WTC11 (cell line): ENCODE data around the gene KRT4. TPM values are rescaled to one million over a fixed set of nuclear protein-coding genes. Genes with fewer than 3 reads are reported as not detected.
A peak's percentile ranks its signal among the peaks of the same experiment; 100 is the strongest.

Source experiments
- ATAC-seq: fragments of 200-7000 bp; cut with Tn5 transposase; 2 replicates; pipeline ENCODE4 v1.10.0; 2021; ENCODE audit warnings: mild to moderate bottlenecking, moderate library complexity
- CTCF ChIA-PET: fragments of 300-600 bp; sonication (Branson Sonifier 250); formaldehyde crosslinking; loops from one replicate; lab custom pipeline; 2021; ENCODE audit warnings: antibody characterized with exemption; lab: Charles Lee
- POLR2A ChIA-PET: fragments of 350-600 bp; sonication (Branson Sonifier 250); formaldehyde crosslinking; loops from one replicate; lab custom pipeline; 2021; ENCODE audit warnings: antibody characterized with exemption; lab: Charles Lee
- DNase-seq: peaks from one replicate; pipeline ENCODE4 v3.0.0; 2021; ENCODE audit warnings: low spot score
- H3K27ac Mint-ChIP-seq: 2 replicates; pipeline ENCODE4 v1.8.0; 2021; ENCODE audit warnings: mixed read lengths
- H3K27me3 Mint-ChIP-seq: 2 replicates; pipeline ENCODE4 v1.8.0; 2021; ENCODE audit warnings: low read depth, mild to moderate bottlenecking, moderate library complexity, mixed read lengths
- H3K36me3 Mint-ChIP-seq: 2 replicates; pipeline ENCODE4 v1.8.0; 2021; ENCODE audit warnings: mixed read lengths
- H3K4me1 Mint-ChIP-seq: 2 replicates; pipeline ENCODE4 v1.8.0; 2022; ENCODE audit warnings: mixed read lengths
- H3K4me3 Mint-ChIP-seq: 2 replicates; pipeline ENCODE4 v1.8.0; 2021; ENCODE audit warnings: mild to moderate bottlenecking, moderate library complexity, mixed read lengths
- H3K9me3 Mint-ChIP-seq: 2 replicates; pipeline ENCODE4 v1.8.0; 2021; ENCODE audit warnings: mixed read lengths
- CREM ChIP-seq: sonication (generic); formaldehyde crosslinking; IDR thresholded peaks from 2 replicates; pipeline ENCODE4 v1.8.1; 2022; ENCODE audit warnings: mild to moderate bottlenecking, missing genetic modification reagents, moderate library complexity
- EMX1 ChIP-seq: fragments of 250-450 bp; sonication (Bioruptor Pico); IDR thresholded peaks from 2 replicates; pipeline ENCODE4 v1.8.0; 2021; ENCODE audit warnings: mild to moderate bottlenecking
- FOXP1 ChIP-seq: sonication (generic); formaldehyde crosslinking; IDR thresholded peaks from 2 replicates; pipeline ENCODE4 v1.8.0; 2022; ENCODE audit warnings: missing genetic modification reagents, mild to moderate bottlenecking, moderate library complexity, borderline replicate concordance
- FOXP4 ChIP-seq: sonication (generic); formaldehyde crosslinking; IDR thresholded peaks from 2 replicates; pipeline ENCODE4 v1.8.0; 2022; ENCODE audit warnings: mild to moderate bottlenecking, missing genetic modification reagents
- HMGA2 ChIP-seq: fragments of 250-450 bp; sonication (Bioruptor Pico); IDR thresholded peaks from 2 replicates; pipeline ENCODE4 v1.4.0; 2021; ENCODE audit warnings: mild to moderate bottlenecking, moderate library complexity
- KAT7 ChIP-seq: sonication (generic); formaldehyde crosslinking; IDR thresholded peaks from 2 replicates; pipeline ENCODE4 v1.8.1; 2023; ENCODE audit warnings: missing genetic modification reagents, mild to moderate bottlenecking, borderline replicate concordance
- MXD4 ChIP-seq: fragments of 250-450 bp; sonication (Bioruptor Pico); IDR thresholded peaks from 2 replicates; pipeline ENCODE4 v1.8.0; 2021; ENCODE audit warnings: mild to moderate bottlenecking, moderate library complexity, borderline replicate concordance
- NFATC4 ChIP-seq: fragments of 250-450 bp; sonication (Bioruptor Pico); IDR thresholded peaks from 2 replicates; pipeline ENCODE4 v1.9.0; 2021; ENCODE audit warnings: mild to moderate bottlenecking
- SMAD3 ChIP-seq: sonication (generic); formaldehyde crosslinking; IDR thresholded peaks from 2 replicates; pipeline ENCODE4 v1.8.0; 2022; ENCODE audit warnings: missing genetic modification reagents, mild to moderate bottlenecking, borderline replicate concordance
- SOX15 ChIP-seq: fragments of 250-450 bp; sonication (Bioruptor Pico); IDR thresholded peaks from 2 replicates; pipeline ENCODE4 v1.9.0; 2021; ENCODE audit warnings: mild to moderate bottlenecking
- TCF7 ChIP-seq: sonication (generic); formaldehyde crosslinking; IDR thresholded peaks from 2 replicates; pipeline ENCODE4 v1.8.0; 2022; ENCODE audit warnings: mild to moderate bottlenecking, low read depth, missing genetic modification reagents, moderate library complexity
- total RNA-seq: library from RNA; stranded (reverse); gene quantifications from 3 replicates; pipeline ENCODE4 v1.2.3, GENCODE V29; 2021
- TF ChIP-seq, protein P1 (sequence below): sonication (generic); formaldehyde crosslinking; IDR thresholded peaks from 2 replicates; pipeline ENCODE4 v1.8.0; 2022; ENCODE audit warnings: mild to moderate bottlenecking, missing genetic modification reagents
- TF ChIP-seq, protein P2 (sequence below): sonication (generic); formaldehyde crosslinking; IDR thresholded peaks from 2 replicates; pipeline ENCODE4 v1.8.0; 2023; ENCODE audit warnings: mild to moderate bottlenecking, missing genetic modification reagents

Gene KRT4
- total RNA-seq, 1 experiment from 2014 or later: not detected

GRCh38 chr12:52792185-52793029 lies 21.5 kb downstream of the KRT4 start:
- POLR2A ChIA-PET: no interaction called here
- H3K4me1 Mint-ChIP-seq: peaks cover 7% of the 10 kb centered on the region
- CTCF ChIA-PET: interaction anchor here (5.8 kb wide), 1 partner anchor 78 kb away, joined by 25 read pairs; no protein-coding TSS in a partner anchor
- no peaks in the 10 kb centered on the region for H3K36me3 Mint-ChIP-seq
- TF ChIP-seq, protein P1, sequence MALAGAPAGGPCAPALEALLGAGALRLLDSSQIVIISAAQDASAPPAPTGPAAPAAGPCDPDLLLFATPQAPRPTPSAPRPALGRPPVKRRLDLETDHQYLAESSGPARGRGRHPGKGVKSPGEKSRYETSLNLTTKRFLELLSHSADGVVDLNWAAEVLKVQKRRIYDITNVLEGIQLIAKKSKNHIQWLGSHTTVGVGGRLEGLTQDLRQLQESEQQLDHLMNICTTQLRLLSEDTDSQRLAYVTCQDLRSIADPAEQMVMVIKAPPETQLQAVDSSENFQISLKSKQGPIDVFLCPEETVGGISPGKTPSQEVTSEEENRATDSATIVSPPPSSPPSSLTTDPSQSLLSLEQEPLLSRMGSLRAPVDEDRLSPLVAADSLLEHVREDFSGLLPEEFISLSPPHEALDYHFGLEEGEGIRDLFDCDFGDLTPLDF (CRISPR knock-in tag): no peak
- TF ChIP-seq, all 79 proteins: peak for 0
- Mint-ChIP-seq H3K27me3 (peaks cover 11% of the 10 kb centered on the region), H3K27ac (no peak overlapping the region), H3K9me3 (0 out of 2 replicates have a peak, but pooled peaks cover 3% of the 10 kb centered on the region), H3K4me3 (no peak overlapping the region)
- ATAC-seq (no peak), DNase-seq (no peak)

- Mint-ChIP-seq H3K4me3 (no peak overlapping the region), H3K27ac (no peak overlapping the region), H3K27me3 (peaks cover 11% of the 10 kb centered on the region), H3K4me1 (peaks cover 7% of the 10 kb centered on the region), H3K36me3 (no peaks in the 10 kb centered on the region), H3K9me3 (0 out of 2 replicates have a peak, but pooled peaks cover 3% of the 10 kb centered on the region)
- TF ChIP-seq SMAD3 (CRISPR knock-in tag): no peak
- ATAC-seq (no peak), DNase-seq (no peak)
- ChIA-PET POLR2A (no interaction called here), CTCF (interaction anchor here (1.0 to 5.8 kb wide), 8 partner anchors 11 to 99 kb away, joined by 3 to 25 read pairs (median 4); no protein-coding TSS in a partner anchor)
Measured at GRCh38 chr12:52791271-52792184, 22.4 kb downstream of the KRT4 start.

DNA sequence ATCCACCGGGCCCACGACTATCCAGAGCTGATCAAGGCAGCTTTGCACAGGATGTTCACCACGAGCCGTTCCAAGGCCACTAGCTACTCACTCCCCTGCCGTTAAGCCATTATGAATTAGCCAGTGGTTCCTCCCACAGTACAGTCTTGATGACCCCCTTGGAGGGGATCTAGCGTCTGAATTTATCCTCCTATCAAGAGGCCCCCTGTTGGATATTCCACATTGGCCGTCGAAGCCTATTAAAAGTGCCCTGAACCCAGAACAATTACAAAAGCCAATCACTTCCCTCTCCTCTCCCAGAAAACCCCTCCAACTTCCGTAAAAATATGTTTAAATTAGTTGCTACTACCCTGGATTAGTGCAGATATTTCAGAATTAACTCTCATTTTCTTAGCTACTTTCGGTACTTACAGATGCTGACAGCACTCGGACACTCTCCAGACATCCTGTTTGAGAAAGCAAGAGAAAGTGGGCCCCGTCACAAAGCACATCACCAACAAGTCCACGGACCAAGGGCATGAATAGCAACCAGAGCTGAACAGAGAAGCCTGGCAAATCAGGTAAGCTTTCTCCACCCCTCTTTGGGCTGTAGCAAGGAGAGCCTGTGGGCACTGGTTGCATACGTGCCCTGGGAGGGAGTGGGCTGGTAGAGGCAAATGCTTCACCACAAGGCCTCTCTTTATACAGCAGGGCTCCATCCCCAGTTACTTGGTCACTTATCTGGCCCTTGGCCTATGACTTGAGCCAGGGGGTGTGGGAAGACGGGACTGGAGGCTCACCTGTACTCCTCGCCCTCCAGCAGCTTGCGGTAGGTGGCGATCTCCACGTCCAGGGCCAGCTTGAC lies 23.3 kb downstream of the KRT4 start:
- H3K4me3 Mint-ChIP-seq: peak overlapping the region; percentile 50
- H3K27ac Mint-ChIP-seq: no peak overlapping the region
- DNase-seq (no peak), ATAC-seq (peak; percentile 29)
- H3K4me1 Mint-ChIP-seq: peaks cover 7% of the 10 kb centered on the region
- ChIA-PET CTCF (interaction anchor here (1.0 to 5.8 kb wide), 9 partner anchors 12 to 98 kb away, joined by 3 to 25 read pairs (median 5); no protein-coding TSS in a partner anchor), POLR2A (no interaction called here)
- no peak for TF ChIP-seq NFATC4 (CRISPR knock-in tag)
- TF ChIP-seq KAT7 (CRISPR knock-in tag): no peak
- no peak for TF ChIP-seq CREM (CRISPR knock-in tag)
- TF ChIP-seq MXD4 (CRISPR knock-in tag): no peak
- TF ChIP-seq TCF7 (CRISPR knock-in tag): no peak
- no peak for TF ChIP-seq FOXP4
- no peak for TF ChIP-seq HMGA2 (CRISPR knock-in tag)
- no peak for TF ChIP-seq SOX15 (CRISPR knock-in tag)
- TF ChIP-seq, protein P2, sequence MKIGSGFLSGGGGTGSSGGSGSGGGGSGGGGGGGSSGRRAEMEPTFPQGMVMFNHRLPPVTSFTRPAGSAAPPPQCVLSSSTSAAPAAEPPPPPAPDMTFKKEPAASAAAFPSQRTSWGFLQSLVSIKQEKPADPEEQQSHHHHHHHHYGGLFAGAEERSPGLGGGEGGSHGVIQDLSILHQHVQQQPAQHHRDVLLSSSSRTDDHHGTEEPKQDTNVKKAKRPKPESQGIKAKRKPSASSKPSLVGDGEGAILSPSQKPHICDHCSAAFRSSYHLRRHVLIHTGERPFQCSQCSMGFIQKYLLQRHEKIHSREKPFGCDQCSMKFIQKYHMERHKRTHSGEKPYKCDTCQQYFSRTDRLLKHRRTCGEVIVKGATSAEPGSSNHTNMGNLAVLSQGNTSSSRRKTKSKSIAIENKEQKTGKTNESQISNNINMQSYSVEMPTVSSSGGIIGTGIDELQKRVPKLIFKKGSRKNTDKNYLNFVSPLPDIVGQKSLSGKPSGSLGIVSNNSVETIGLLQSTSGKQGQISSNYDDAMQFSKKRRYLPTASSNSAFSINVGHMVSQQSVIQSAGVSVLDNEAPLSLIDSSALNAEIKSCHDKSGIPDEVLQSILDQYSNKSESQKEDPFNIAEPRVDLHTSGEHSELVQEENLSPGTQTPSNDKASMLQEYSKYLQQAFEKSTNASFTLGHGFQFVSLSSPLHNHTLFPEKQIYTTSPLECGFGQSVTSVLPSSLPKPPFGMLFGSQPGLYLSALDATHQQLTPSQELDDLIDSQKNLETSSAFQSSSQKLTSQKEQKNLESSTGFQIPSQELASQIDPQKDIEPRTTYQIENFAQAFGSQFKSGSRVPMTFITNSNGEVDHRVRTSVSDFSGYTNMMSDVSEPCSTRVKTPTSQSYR (CRISPR knock-in tag): no peak
- TF ChIP-seq EMX1 (CRISPR knock-in tag): no peak
- TF ChIP-seq FOXP1 (CRISPR knock-in tag): no peak
- no peaks in the 10 kb centered on the region for H3K36me3 Mint-ChIP-seq
- H3K9me3 Mint-ChIP-seq: peaks cover 6% of the 10 kb centered on the region
- peaks cover 13% of the 10 kb centered on the region for H3K27me3 Mint-ChIP-seq
